OCI-LY3 (cell line): ENCODE data around the gene RNF149.

Experiments
- CTCF ChIP-seq: fragments of 200-600, 300-600 bp; sonication (generic); IDR thresholded peaks from 2 replicates; pipeline ENCODE4 v1.5.1; 2014; ENCODE audit warnings: antibody characterized with exemption, low read length, low read depth
- EZH2phosphoT487 ChIP-seq: fragments of 200-600 bp; shearing (Covaris generic); IDR thresholded peaks from 2 replicates; pipeline ENCODE4 v1.6.1; 2018; ENCODE audit warnings: antibody characterized with exemption, mixed run types, low read depth

DNA sequence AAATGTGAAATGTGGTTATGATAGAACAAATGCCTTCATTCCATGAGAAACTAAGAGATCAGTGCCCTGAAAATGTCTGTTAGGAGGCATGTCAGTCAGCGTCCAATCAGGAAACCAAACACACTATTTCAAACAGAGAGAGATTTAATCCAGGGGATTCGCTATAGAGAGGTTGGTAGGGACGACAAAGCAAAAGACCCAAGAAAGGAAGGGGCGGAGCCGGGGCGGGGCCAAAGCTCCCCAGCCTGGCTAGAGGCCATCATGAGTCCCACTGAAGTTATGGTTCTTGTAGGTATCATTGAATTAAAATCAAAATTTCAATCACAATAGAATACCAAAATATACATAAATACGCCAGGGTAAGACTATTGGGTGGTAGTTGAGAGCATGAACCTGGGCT, 32.9 kb upstream of the RNF149 start:
- TF ChIP-seq CTCF (no peak), EZH2phosphoT487 (no peak)
